HEK293T (cell line): ENCODE data around the gene SBK3.

ENCODE experiments used
- CTCF ChIA-PET: fragments of 350-600 bp; formaldehyde crosslinking; extraction: SDS; loops from one replicate; lab custom pipeline; 2021; ENCODE audit warnings: antibody characterized with exemption, inconsistent platforms; lab: Yijun Ruan, JAX
- POLR2A ChIA-PET: fragments of 350-600 bp; formaldehyde crosslinking; extraction: SDS; loops from one replicate; lab custom pipeline; 2020; ENCODE audit warnings: antibody characterized with exemption, inconsistent platforms; lab: Yijun Ruan, JAX
- DNase-seq: peaks from one replicate; pipeline ENCODE4 v3.0.0; 2012; ENCODE audit warnings: mixed read lengths; ENCODE audit errors: extremely low spot score
- ARNT ChIP-seq: fragments of 450-650 bp; IDR thresholded peaks from 2 replicates; pipeline ENCODE4 v1.6.1; 2017; ENCODE audit warnings: mild to moderate bottlenecking
- BHLHE40 ChIP-seq: fragments of 450-650 bp; IDR thresholded peaks from 2 replicates; pipeline ENCODE4 v1.6.1; 2016; ENCODE audit warnings: mild to moderate bottlenecking, moderate library complexity, borderline replicate concordance
- CTBP1 ChIP-seq: fragments of 450-650 bp; IDR thresholded peaks from 2 replicates; pipeline ENCODE4 v1.6.1; 2016; ENCODE audit warnings: borderline replicate concordance
- ELF4 ChIP-seq: fragments of 450-650 bp; IDR thresholded peaks from 2 replicates; pipeline ENCODE4 v1.6.1; 2017; ENCODE audit warnings: antibody characterized with exemption
- FOXA1 ChIP-seq: fragments of 450-650 bp; IDR thresholded peaks from 2 replicates; pipeline ENCODE4 v1.6.1; 2016; ENCODE audit warnings: mild to moderate bottlenecking
- FOXK2 ChIP-seq: fragments of 450-650 bp; IDR thresholded peaks from 2 replicates; pipeline ENCODE4 v1.6.1; 2016; ENCODE audit warnings: mild to moderate bottlenecking
- FOXM1 ChIP-seq: fragments of 450-650 bp; IDR thresholded peaks from 2 replicates; pipeline ENCODE4 v1.6.1; 2017; ENCODE audit warnings: mild to moderate bottlenecking, borderline replicate concordance
- HDGF ChIP-seq: fragments of 450-650 bp; IDR thresholded peaks from 2 replicates; pipeline ENCODE4 v1.6.1; 2017; ENCODE audit warnings: antibody characterized with exemption, borderline replicate concordance
- L3MBTL2 ChIP-seq: fragments of 450-650 bp; conservative IDR thresholded peaks from 2 replicates; pipeline ENCODE4 v1.6.1; 2016; ENCODE audit warnings: mild to moderate bottlenecking
- LEF1 ChIP-seq: fragments of 450-650 bp; IDR thresholded peaks from 2 replicates; pipeline ENCODE4 v1.6.1; 2017; ENCODE audit warnings: mild to moderate bottlenecking, borderline replicate concordance
- NFRKB ChIP-seq: fragments of 450-650 bp; IDR thresholded peaks from 2 replicates; pipeline ENCODE4 v1.6.1; 2016; ENCODE audit warnings: mild to moderate bottlenecking, moderate library complexity
- SP1 ChIP-seq: fragments of 450-650 bp; IDR thresholded peaks from 2 replicates; pipeline ENCODE4 v1.6.1; 2017
- SUZ12 ChIP-seq: fragments of 450-650 bp; IDR thresholded peaks from 2 replicates; pipeline ENCODE4 v1.6.1; 2016; ENCODE audit warnings: mild to moderate bottlenecking
- TARDBP ChIP-seq: fragments of 450-650 bp; IDR thresholded peaks from 2 replicates; pipeline ENCODE4 v1.6.1; 2016
- ZNF384 ChIP-seq: fragments of 450-650 bp; IDR thresholded peaks from 2 replicates; pipeline ENCODE4 v1.6.1; 2016
- TF ChIP-seq, protein P1 (sequence below): fragments of 450-650 bp; IDR thresholded peaks from 2 replicates; pipeline ENCODE4 v1.6.1; 2016

Gene SBK3

DNA sequence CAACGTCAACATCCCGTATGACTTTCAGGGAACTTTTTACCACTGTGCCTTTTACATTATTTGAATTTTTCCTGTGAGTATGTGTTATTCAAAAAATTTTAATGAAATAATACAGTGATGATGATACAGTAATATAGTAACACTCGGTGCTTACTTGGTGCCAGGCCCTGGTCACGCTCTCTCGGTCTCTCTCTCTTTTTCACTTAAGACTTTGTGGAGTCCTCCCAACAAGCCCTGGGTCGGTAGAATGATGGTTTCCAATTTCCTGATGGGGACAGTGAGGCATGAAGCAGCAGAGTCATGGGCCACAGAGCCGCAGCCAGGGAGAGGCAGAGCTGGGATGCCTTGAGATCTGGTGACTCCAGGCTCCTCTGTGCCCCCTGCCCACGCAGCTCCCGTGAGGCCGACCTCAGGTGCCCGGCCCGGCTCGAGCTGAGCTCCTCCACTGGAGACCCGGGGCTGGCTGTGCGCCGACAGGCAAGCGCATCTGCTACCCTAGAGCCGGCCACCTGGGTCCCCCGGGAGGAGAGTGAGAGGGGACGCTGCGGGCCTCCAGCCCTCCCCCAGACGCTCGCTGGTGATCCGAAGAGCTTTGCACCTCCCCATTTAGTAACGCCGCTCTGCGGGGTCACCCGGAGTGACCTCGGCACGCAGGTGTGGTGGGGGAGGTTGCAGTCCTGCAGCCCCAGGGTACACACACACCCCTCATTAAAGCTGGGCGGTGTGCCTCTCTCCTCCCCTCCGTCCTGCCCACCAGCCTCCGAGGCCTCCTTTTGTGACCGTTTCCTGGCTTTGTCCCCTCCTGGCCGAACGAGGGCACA, 4.4 kb upstream of the SBK3 start:
- no peak for DNase-seq
- ChIA-PET CTCF (interaction anchor here (0.7 kb wide), 1 partner anchor 39 kb away, joined by 3 read pairs; no protein-coding TSS in a partner anchor), POLR2A (interaction anchor here (0.9 to 1.6 kb wide), 4 partner anchors 31 to 469 kb away, joined by 3 to 11 read pairs (median 3); partner anchors contain the start of genes FIZ1, ZNF579 and ZNF628)
- no peak for TF ChIP-seq FOXK2

DNA sequence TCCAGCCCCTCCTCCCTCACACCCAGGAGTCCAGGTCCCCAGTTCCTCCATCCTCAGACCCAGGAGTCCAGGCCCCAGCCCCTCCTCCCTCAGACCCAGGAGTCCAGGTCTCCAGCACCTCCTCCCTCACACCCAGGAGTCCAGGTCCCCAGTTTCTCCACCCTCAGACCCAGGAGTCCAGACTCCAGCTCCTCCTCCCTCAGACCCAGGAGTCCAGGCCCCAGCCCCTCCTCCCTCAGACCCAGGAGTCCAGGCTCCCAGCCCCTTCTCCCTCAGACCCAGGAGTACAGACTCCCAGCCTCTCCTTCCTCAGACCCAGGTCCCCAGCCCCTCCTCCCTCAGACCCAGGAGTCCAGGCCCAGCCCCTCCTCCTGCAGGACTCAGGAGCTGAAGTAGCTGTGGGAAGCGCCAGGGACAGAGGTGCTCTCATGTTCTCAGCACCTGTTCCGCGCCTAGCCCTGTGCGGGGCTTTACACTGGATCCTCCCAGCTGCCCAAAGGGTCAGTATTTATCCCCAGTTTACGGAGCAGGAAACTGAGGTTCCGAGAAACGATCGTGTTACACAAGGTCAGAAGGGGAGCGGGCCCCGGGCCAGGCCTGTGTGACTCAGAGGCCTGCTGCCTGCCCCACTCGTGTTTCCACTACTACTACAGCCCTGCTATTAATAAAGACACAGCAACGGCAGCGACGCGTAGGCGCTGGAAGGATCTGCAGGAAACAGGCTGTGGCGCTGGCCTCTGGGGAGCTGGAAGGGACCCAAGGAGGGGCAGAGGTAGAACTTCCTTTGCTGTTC, 1.7 kb upstream of the SBK3 start:
- peak; percentile 6 for DNase-seq
- CTCF ChIA-PET = interaction anchor here (0.7 kb wide), 1 partner anchor 41 kb away, joined by 4 read pairs; no protein-coding TSS in a partner anchor
- POLR2A ChIA-PET = interaction anchor here (1.8 kb wide), 1 partner anchor 58 kb away, joined by 4 read pairs; the partner anchor contains the start of gene ZNF865
- TF ChIP-seq SUZ12 = no peak
- no peak for TF ChIP-seq CTBP1

DNA sequence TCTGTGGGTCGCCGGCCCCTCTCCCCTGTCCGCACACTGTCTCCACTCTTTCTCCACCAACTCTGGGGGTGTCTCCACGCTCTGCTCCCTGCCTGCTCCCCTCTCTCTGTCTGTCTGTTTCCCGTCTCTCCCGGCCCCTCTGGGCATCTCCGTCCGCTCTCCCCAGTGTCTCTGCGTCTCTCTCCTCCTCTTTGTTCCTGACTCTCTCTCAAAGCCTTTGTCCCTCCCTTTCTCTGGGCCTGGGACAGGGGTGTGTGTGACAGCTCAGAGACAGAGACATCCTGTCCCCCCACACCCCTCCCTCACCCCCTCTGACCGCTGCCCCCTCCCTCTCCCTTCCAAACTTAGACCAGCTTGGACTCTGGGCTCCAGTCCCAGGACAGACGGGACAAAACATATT, 668 bp upstream of the SBK3 start:
- TF ChIP-seq ELF4 = no peak
- TF ChIP-seq ZNF384 = no peak
- TF ChIP-seq ARNT = no peak
- no peak for TF ChIP-seq NFRKB
- TF ChIP-seq HDGF = no peak
- TF ChIP-seq FOXK2 = no peak
- TF ChIP-seq, protein P1, sequence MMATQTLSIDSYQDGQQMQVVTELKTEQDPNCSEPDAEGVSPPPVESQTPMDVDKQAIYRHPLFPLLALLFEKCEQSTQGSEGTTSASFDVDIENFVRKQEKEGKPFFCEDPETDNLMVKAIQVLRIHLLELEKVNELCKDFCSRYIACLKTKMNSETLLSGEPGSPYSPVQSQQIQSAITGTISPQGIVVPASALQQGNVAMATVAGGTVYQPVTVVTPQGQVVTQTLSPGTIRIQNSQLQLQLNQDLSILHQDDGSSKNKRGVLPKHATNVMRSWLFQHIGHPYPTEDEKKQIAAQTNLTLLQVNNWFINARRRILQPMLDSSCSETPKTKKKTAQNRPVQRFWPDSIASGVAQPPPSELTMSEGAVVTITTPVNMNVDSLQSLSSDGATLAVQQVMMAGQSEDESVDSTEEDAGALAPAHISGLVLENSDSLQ = no peak
- TF ChIP-seq SUZ12 = no peak
- no peak for TF ChIP-seq FOXA1
- no peak for TF ChIP-seq TARDBP
- no peak for TF ChIP-seq FOXM1
- no peak for TF ChIP-seq LEF1
- no peak for TF ChIP-seq SP1
- no peak for TF ChIP-seq L3MBTL2
- TF ChIP-seq CTBP1 = no peak
- TF ChIP-seq BHLHE40 = no peak
- ChIA-PET POLR2A (no interaction called here), CTCF (no interaction called here)
- DNase-seq = no peak

DNA sequence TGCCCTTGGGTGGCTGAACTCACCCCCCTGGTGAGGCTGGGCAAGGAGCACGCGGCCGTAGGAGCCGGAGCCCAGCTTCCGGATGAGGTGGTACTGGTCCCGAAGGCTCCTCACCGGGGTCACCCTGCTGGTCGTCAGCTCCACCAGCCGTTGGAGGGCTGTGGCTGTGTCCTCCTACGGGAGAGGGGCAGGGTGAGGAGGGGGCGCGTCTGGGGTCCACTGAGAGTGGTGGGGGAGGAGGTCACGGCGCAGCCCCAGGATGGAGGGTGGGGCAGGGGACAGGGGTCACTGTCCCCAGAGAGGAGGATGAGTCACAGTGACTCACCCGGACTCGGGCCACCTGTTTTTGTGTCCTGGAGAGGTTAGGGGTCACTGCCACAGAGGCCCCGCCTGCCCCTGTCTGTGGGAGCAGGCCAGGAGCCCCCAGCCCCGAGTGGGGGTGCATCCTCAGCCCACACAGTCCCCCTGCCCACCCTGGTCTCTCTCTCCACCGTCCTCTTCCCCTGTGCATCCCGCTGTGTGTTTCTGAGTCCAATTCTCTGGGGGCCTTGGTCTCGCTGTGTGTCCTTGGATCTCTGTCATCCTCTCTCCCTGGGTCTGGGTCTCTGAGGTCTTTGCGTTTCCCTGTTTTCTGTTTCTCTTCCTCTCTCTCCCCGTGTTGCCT, 435 bp downstream of the SBK3 start:
- DNase-seq = no peak
- TF ChIP-seq FOXM1 (no peak), TARDBP (no peak), ZNF384 (no peak), L3MBTL2 (no peak), ELF4 (no peak), SUZ12 (no peak), BHLHE40 (no peak), ARNT (no peak), HDGF (no peak), FOXK2 (no peak), LEF1 (no peak), FOXA1 (no peak), CTBP1 (no peak), NFRKB (no peak)
- TF ChIP-seq, protein P1 = no peak
- ChIA-PET CTCF (interaction anchor here (0.8 kb wide), 1 partner anchor 765 kb away, joined by 3 read pairs; no protein-coding TSS in a partner anchor), POLR2A (no interaction called here)

DNA sequence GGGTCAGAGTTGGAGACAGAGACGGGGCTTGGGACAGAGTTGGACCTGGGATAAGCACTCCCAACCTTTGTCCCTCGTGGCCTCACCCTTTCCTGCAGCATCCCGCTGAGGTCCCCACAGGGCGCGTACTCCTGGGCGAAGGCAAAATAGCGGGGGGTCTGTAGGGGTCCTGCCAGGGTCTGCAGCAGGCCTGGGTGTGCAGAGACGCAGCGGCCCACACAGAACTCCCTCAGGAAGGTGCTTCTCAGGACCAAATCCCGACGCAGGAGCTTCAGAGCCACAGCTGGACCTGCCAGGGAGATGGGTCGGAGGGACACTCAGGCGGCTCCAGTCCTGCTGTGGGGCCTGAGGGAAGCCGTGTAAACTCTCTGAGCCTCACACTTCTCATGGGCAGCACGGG, 1.3 kb downstream of the SBK3 start:
- TF ChIP-seq FOXA1 (no peak), ARNT (no peak), NFRKB (no peak), SUZ12 (no peak), CTBP1 (no peak), FOXK2 (no peak), HDGF (no peak), ELF4 (no peak)
- TF ChIP-seq, protein P1 = no peak
- DNase-seq = no peak
- ChIA-PET POLR2A (no interaction called here), CTCF (interaction anchor here (0.8 kb wide), 1 partner anchor 766 kb away, joined by 3 read pairs; no protein-coding TSS in a partner anchor)

DNA sequence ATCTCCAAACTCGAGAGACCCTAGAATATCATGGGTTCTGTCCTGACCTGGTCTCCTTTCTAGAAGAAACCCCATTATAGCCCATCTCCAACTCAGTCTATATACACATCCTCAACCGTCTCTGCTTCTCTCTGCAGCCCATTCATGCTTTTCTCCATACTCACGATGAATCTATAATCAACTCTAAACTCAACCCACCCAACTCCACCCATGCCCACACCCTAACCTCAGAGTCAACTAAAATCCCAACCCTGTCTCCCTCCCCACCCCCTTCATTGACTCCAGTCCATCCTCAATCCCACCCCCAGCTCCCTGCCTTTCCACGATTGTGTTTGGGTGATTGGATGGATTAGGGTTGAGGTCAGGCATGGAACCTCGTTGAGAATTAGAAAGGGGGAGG, 1.8 kb downstream of the SBK3 start:
- DNase-seq = no peak
- ChIA-PET CTCF (interaction anchor here (0.5 kb wide), 1 partner anchor 1686 kb away, joined by 3 read pairs; no protein-coding TSS in a partner anchor), POLR2A (no interaction called here)
- no peak for TF ChIP-seq ZNF384
- no peak for TF ChIP-seq L3MBTL2
- TF ChIP-seq BHLHE40 = no peak
- no peak for TF ChIP-seq ARNT
- no peak for TF ChIP-seq SUZ12
- no peak for TF ChIP-seq FOXK2
- TF ChIP-seq, protein P1 = no peak
- TF ChIP-seq TARDBP = no peak
